ENCODE results near the gene TIAM2.
A peak's percentile ranks its signal among the peaks of the same experiment; 100 is the strongest.

TIAM2 gene

DNA sequence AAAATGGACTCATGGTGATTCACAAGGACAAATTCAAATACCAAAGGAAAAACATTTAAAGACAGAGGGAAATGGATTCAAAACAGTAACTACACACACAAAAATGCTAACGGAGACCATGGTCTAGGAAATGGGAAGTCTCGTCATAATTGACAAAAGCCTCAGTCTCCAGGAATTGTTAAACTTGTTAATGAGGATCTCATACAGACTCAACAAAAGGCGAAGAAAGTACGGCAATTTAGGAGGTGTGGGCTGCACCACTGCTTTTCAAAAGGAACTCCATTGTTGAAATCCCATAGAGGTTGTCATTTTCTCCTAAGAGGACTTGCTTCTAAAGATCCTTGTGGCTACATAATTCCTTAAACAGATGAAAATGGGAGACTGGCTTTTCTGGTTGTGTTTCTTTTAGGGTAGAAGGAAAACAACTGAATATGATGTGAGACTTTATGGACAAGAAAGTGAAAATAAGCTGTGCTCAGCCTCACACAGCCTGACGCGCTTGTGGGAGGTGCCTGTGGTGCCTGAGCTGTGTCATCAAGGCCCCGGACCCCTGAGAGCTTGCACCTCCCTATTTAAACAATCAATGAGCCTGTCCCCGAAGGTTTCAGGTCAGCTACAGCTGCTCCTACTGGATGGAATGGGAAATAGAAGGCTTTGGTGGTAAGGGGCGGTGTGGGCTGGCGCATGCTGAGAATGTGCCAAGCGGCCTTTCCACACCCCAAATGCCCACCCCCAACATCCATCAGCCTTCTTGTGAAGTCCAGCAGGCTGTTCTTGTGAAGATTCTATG, 266.2 kb downstream of the TIAM2 start:
- DNase-seq (ENCODE audit: low spot score): no peak

DNA sequence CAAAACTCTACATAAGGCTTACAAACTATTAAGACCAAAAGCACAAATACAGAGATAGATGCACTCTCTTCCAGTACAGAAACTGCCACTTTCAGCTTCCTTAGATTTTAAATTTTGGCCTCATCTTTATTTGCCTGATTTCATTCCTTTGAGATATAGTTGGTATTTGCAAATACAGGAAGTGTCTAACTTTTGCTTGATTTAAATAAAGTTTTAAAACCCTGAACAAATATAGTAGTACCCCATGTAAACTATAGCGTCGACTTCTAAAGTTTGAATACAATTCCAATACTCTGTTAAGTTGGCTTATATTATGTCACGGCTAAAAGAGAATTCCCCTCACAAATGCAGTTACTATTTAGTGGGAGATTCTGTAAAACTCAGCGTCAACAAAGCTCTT, 267.5 kb downstream of the TIAM2 start:
- DNase-seq (ENCODE audit: low spot score): no peak

DNA sequence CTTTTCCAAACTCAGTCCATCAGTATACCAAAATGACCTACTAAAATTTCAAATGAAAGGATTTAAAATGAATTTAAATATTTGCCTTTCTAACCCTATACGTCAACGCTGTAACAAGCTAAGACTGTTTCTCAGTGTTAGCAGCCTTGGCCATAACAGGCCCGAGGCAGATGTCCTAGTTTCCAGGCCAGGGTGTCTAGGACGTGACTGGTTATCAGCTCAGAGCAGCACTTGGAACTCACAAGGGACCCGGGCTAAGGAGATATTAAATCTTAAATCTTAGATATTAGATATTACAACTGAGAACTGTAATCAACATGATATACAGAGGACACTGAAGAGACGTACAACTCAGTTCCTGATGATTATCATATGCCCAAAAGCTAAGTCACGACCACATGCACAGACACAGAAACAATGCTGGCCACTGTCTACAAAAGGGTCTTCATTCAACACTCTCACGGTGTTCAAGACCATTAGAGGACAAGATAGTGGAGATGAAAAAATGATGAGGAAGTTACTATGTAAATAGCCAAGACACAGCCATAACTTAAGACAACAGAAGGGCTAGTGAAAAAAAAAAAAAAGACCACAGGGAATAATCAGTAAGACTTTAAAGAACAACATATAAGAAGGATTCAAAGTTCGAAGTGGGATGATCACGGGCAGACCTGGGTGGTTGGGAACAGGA, 268.4 kb downstream of the TIAM2 start, which contains the start of gene CLDN20:
CLDN20 (plus strand) TSS at position 641 of the 691 bp plus-strand sequence. CDS start 11,707 bp downstream, outside the sequence.
- DNase-seq (ENCODE audit: low spot score): no peak

DNA sequence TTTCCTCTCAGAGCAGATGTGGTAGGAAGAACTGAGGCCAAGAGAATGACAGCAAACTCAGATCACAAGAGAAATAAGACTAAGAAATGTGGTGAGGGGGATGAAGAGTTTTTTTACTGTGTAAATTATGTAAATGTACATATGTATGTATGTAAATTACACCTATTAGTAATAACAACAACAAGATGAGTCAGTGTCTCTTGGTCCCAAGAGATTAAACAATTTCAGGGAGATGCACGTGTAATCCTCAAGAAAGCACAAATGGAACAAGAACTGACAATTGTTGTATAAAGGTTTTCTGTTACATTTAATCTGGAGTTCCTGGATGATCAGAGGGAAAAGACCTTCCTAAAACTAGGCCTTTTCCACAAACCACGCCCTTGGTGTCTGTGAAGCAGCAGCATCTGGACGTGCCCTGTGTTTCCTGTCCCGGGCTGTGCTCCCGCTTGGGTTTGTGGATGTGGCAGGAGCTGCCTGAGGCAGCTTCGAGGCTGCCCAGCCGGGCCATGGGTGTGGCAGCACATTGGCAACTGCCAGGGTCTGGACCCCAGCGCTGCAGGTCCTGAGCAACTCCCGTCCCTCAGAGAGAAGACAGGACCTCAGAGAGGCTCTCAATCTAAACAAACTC, 269.7 kb downstream of the TIAM2 start:
- DNase-seq (ENCODE audit: low spot score): no peak

DNA sequence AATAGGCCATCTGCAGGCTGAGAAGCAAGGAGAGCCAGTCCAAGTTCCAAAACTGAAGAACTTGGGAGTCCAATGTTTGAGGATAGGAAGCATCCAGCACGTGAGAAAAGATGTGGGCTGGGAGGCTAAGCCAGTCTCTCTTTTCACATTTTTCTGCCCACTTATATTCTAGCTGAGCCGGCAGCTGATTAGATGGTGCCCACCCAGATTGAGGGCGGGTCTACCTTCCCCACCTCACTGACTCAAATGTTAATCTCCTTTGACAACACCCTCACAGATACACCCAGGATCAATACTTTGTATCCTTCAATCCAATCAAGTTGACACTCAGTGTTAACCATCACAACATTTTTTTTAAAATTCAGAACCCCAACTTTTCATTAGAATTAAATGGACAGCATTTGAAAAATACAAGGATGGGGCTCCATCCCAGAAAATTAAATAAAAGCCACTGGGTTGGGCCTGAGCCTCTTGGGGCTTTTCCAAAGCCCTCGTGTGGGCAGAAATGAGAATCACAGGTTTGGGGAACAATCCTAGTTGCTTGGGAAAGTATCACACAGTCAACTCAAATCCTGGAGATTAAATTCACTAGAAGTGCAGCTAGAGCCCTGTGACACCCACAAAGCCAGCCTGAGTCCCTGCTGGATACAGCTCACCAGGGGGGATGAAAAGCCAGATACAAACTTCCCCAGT, 270.9 kb downstream of the TIAM2 start:
- no peak for DNase-seq (ENCODE audit: low spot score)

DNA sequence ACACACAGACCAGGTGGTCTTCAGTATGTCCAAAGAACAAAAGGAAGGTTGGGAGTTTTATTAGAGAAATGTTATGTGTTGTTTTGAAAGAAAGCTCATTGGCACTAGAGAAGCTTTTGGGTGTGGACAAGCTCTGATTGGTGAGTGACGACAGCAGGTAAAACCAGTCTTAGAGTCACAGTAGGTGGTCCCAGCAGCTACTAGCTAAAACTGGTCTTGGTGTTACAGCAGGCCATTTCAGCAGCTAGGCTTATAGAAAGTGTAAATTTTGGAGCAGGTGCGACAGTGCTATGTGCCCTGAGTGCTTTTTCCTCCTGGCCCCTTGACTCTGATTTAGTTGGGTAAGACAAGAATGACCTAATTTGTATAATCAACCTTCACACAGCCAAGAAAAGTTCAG, 272.3 kb downstream of the TIAM2 start:
- DNase-seq (ENCODE audit: low spot score): no peak

DNA sequence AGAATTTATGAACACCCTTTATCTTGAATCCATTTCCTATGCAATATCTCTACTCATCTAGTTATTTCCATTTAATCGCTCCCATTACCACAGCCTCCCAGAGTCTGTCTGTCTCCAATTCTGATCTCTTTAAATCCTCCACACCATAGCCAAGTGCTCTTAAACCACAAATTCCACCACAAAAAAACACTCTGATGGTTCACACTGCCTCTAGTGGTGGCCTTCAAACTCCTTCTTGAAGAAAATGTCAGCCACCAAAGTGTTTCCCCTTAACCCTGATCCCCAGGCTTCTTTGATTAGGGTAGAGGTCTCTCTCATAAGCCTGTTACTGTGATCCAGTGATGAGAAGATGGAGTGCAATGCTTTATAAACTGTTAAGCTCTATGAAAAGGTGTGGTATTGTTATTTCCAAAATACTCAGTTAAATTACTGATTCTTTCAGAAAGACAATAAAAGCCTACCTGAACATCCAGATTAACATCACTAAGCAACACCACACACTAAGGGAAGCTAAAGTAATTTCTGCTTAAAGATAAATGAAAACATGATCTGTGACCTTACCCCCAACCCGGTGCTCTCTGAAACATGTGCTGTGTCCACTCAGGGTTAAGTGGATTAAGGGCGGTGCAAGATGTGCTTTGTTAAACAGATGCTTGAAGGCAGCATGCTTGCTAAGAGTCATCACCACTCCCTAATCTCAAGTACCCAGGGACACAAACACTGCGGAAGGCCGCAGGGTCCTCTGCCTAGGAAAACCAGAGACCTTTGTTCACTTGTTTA, 273.2 kb downstream of the TIAM2 start:
- peak; percentile 30 for DNase-seq (ENCODE audit: low spot score)

DNA sequence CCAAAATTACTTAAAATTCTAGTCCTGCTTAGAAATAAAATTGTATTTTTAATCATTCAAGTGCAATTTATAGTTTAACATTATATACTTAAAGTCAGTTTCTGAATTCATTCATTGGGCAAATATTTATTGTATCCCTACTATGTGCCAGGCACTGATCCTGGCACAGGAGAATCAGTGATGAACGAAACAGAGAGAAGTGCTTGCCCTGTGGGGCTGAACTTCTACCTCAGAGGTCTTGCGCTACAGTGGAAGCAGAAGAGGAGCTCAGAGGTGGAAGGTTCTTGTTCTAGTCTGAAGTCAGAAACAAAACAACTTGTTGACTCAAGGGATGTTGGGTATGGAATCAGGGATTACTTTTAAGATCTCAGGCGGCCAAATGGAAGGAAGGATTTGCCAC, 274.6 kb downstream of the TIAM2 start:
- DNase-seq (ENCODE audit: low spot score): no peak

DNA sequence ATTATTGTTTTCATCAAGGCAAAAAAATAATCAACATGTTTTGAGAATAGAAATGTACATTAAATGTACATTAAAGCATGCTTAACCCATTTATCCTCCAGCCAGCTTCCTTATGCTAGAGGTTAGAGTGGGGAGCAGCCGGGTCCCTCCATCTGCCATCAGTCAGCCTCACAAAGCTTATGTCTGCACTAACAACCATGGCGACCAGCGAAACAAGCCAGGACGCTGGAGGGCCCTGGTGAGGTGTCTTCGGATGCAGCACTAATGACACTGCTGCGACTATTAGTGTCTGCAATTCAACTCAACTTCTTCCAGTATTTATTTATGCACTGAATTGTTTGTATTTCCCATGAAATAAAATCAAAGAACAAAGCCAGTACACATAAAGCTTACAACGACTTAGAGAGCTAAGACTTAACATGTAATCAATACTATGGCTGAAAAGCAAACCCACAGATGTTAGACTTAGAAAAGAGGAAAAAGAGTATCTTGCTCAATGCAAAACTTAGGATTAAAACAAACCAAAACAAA, 275.5 kb downstream of the TIAM2 start:
- no peak for DNase-seq (ENCODE audit: low spot score)

DNA sequence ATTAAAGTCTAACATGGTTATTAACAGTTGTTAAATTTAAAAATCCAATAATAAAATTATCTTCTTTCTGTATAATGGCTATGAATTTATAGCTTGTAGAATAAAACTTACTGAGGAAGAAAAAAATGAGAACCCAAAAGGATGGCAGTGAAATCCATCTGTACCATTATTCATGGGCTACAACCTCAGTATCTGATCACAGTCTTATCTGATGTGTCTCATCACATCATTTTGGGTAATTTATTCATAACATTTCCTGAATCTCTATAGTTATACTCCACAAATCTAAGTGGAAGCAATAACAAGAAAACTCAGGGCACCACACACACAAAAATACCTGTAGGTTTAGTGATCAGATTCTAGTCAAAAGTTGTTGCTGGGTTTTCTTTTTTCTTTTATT, 276.0 kb downstream of the TIAM2 start:
- DNase-seq (ENCODE audit: low spot score): no peak

DNA sequence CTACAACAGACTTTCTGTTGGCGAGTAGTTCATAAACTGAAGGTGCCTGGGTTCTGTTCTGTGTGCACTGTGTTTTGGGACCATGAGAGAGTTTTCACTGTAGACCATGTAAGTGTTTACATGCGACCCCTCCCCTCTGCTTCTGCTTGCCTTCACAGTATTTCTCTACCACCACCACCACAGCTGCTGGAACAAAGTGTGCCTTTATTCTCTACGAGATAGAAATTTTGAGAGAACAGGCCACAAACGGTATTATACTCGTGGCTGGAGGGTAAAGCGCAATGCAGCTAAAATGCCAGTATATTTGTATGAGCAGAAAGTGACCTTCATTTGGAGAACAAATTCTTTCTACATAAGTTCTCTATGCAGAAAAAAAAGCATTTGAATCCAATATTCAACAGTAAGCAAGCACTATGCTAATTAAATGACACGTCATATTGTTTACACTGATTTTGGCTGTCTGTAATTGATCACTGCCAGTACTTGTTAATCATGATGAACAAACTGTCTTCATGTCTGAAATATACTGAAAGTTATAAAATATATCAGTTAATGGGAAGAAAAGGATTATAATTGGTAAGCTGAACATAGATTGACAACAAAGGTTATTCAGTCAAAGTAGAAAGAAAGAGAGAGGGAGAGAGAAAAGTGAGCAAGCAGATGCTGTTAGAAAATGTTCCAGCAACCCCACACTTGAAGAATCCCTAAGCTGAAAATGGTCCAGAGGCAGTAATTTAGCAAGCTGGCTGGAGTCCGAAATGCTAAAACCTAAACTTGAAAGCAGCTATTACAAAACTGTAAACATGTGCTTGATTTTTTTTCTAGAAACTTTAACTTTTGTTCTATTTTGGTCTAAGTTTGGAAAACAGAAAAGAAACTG, 277.5 kb downstream of the TIAM2 start:
- DNase-seq (ENCODE audit: low spot score): no peak

DNA sequence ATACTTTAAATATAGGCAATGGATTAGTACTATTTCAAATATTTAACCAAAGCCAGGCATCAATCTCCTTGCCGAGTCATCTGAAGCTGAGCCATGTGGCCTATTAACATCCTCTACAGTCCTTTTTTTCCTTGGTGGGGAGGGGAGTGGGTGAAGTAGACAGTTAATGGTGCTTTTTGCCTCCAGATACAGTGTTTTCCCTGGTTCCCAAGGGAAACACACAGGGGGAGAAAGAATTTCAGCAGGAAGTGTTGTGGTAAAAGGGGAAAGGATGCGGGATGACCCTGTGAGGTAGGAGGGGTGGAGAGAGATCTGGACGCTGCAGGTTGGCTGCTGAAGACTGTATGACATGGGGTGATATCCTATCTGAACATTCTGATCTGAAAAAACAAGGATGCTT, 278.3 kb downstream of the TIAM2 start:
- peak; percentile 67 for DNase-seq (ENCODE audit: low spot score)

DNA sequence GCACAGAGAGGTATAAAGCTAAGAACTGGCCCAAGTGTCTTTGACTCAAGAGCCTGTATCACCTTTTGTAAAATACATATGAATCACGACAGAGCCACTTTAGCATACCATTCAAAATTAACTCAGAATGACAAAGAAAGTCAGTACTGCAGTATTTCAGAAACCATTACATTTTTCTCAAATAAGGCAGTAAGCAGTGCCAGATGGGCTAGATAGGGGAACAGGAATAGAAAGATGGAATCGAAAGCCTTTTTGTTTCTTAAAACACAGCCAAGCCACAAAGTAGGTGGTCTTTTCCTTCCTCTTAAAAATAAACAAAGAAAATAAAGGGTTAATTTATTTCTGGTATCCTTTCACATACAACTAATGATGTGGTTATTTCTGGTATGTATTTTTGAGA, 279.0 kb downstream of the TIAM2 start:
- no peak for DNase-seq (ENCODE audit: low spot score)

DNA sequence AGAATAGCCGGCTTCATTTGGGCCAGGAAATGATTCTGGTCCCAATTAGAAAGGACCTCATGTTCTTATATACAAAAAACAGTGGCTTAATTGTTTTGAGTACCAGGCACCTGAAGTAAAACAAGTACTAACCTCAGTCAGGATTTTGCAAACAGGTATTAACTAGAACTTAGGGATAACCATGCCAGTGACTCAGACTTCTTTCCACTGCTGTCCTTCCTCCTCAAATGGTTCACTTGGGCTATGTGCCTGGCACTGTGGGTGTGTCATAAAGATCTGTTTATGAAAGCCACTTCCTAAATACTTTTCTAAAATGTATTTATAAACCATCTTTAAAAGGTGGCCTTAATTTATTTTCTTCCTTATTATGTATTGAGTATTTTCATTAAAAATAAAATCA, 279.4 kb downstream of the TIAM2 start:
- peak; percentile 23 for DNase-seq (ENCODE audit: low spot score)

DNA sequence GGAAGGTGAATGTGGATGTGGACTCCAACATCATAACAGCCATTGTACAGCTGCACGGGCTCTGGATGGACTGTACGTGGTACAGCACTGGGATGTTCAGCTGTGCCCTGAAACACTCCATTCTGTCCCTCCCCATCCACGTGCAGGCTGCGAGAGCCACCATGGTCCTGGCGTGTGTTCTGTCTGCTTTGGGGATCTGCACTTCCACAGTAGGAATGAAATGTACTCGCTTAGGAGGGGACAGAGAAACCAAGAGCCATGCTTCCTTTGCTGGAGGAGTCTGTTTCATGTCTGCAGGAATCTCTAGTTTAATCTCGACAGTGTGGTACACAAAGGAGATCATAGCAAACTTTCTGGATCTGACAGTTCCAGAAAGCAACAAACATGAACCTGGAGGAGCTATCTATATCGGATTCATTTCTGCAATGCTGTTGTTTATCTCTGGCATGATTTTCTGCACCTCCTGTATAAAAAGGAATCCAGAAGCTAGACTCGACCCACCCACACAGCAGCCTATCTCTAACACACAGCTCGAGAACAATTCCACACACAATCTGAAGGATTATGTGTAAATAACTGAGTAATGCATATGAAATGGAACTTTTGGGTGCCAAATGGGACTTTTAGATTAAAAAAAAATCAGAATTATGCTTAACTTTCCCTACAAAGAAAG, 280.8 kb downstream of the TIAM2 start:
- DNase-seq (ENCODE audit: low spot score): no peak

DNA sequence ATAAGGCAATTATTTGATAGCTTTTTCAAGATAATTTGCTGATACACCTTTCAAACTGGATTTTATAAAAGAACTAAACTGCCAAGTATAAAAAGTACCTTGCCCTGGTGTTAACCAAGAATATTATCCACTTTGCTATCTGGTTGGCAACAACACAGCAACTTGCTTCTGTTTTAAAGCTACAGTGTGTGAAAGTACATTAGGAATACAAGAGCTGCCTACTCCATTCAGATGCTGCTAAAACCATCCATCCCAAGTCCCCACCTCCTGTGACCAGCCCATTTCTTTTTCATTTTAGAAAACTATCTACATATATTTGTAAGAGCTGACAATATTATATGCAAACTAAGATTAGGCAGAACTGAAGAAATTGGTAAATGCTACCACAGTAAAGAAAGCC, 281.5 kb downstream of the TIAM2 start:
- no peak for DNase-seq (ENCODE audit: low spot score)

DNA sequence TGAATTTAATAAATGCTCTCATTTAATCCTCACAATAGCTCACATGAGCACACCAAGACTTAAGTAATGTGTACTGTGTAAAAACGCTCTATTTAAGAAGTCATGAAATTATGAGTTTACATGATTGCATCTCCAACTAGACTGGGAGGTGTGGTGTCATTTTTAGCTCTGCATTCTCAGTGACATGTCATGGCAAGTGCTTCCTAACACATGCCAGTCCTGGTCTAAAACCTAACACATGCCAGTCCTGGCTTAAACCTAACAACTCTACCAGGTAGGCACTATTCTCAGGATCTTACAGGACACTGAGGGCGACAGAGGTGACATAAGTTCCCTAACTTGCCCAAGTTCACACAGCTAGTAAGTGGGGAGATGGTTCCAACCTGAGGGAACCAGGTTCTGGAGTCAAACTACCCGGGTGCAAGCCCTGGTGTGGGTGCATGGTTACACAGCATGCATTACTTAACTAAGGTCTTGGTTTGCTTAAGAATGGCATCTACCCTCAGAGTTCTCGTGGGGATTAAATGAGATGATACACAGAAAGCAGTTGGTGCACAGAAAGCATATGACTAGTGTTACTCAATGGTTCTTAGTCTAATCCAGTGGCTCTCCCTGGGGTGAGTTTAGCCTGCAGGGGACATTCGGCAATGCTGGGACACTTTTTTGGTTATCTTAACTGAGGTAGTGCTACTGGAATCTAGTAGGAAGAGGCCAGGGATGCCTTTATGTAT, 283.4 kb downstream of the TIAM2 start:
- DNase-seq (ENCODE audit: low spot score): no peak

DNA sequence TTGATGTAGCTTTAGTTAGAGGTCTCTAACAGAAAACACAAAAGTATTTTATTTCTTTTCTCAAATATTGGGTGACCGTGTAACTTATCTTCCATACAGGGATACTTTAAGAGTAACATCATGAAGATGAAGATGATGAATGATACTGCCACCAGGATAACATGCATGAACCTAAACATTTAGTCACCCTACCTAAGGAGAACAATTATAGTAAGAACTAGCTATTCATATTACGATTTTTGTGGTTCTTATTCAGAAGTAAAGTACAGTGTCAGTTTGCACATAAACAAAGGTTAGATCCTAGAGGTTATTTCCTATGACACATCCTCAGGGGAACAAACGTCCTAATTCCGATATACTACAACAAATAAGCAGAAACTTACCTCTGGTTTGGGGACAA, 289.7 kb downstream of the TIAM2 start:
- no peak for DNase-seq (ENCODE audit: low spot score)

DNA sequence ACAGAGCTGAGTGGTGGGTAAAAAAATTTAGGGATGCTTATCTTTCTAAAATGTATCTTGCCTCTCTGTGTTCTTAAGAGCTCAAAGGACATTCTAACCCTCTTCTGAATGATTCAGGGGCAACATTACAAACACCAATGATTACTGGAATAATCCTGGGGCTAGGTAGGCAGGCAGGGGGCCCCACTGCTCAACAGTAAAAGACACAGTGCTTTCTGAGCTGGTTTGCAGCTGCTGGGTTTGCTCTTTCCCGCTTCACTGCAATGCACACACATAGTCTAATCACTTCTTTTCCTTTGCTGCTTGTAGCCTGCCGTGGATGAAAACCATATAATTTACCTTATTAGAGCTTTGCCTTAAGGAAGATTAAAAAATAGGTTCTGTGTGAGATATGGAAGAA, 292.6 kb downstream of the TIAM2 start:
- no peak for DNase-seq (ENCODE audit: low spot score)
